ENCODE measurements around the gene C10orf90. TPM values are rescaled to one million over a fixed set of nuclear protein-coding genes. Genes with fewer than 3 reads are reported as not detected.

The C10orf90 gene
- total RNA-seq, 1 experiment from 2014 or later = not detected

DNA sequence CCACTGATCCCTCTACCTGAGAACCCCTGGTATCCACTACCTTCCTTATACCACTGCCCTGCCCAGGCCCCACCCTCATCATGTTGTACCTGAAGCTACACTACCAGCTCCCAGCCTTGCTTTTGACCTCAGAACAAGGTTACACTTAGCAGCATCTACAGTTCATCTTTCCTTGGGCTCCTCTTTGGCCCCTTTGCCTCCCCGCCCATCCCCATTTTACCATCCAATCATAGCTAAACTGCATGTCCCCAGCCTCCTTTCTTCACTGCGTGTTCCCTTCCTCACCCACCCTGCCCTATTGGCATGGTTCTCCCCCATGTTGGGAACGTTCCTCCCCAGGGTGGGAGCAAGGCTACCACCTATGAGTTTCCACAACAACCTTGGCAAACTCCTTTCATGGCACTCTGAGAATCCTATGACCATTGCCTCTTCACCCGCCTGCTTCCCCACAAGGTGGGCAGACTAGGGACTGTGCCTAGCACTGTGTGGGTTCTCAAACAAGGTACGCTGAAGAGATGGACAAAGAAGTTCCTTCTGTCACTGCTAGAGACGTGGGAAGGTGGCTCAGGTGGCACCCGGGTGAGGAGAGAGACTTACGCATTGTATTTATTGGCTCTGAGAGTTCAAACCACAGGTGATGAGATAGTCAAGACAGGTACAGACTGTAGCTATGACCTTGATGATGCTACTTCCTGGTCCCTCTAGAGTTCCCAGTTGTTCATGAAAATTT, 215.3 kb downstream of the C10orf90 start:
- Histone ChIP-seq H3K23me2 (ENCODE audit: insufficient read length, low read depth, low read length, poor library complexity, severe bottlenecking) (no peaks in the 10 kb centered on the region), H2AK5ac (ENCODE audit: insufficient read length, low read length) (no peak overlapping the region), H3K18ac (ENCODE audit: insufficient read length, low read depth, low read length) (no peak overlapping the region), H4K5ac (ENCODE audit: insufficient read length, low read depth, low read length) (no peak overlapping the region), H4K91ac (ENCODE audit: insufficient read length, low read depth, low read length) (no peak overlapping the region), H3K23ac (ENCODE audit: insufficient read length, low read depth, low read length) (no peak overlapping the region), H3K4ac (ENCODE audit: low read depth, low read length) (no peak overlapping the region), H3T11ph (ENCODE audit: low read length) (no peak overlapping the region), H3K27ac (ENCODE audit: insufficient read length, low read depth, low read length) (no peak overlapping the region), H3K14ac (ENCODE audit: insufficient read depth, low read length) (no peak overlapping the region), H2AFZ (ENCODE audit: low read length) (no peak overlapping the region), H2BK5ac (ENCODE audit: insufficient read length, low read length) (no peak overlapping the region), H2BK12ac (ENCODE audit: insufficient read length, low read depth, low read length) (no peak overlapping the region), H3K79me1 (ENCODE audit: insufficient read depth, low read depth, low read length, poor library complexity, severe bottlenecking) (no peaks in the 10 kb centered on the region), H3K27me3 (ENCODE audit: insufficient read depth, low read length) (no peaks in the 10 kb centered on the region), H3K4me2 (ENCODE audit: insufficient read depth, insufficient read length, low read length) (no peak overlapping the region), H3K4me1 (ENCODE audit: insufficient read depth, low read length) (no peaks in the 10 kb centered on the region), H3K56ac (ENCODE audit: insufficient read length, low read depth, low read length) (no peak overlapping the region), H3K79me2 (ENCODE audit: insufficient read depth, low read length) (no peaks in the 10 kb centered on the region), H2BK15ac (ENCODE audit: low read depth, low read length) (no peak overlapping the region), H4K8ac (replicated peaks; ENCODE audit: insufficient read length, low read depth, low read length) (no peak overlapping the region), H3K9me3 (ENCODE audit: control insufficient read depth, low read depth, low read length) (no peaks in the 10 kb centered on the region), H2BK120ac (ENCODE audit: low read depth, low read length, poor library complexity, severe bottlenecking) (no peak overlapping the region), H4K20me1 (ENCODE audit: control insufficient read depth, insufficient read depth, insufficient read length) (no peaks in the 10 kb centered on the region), H2BK20ac (ENCODE audit: low read depth, low read length, poor library complexity, severe bottlenecking) (no peak overlapping the region), H3K9ac (ENCODE audit: extremely low read depth, insufficient read length, low read length) (no peak overlapping the region)
- Mint-ChIP-seq H3K36me3 (ENCODE audit: insufficient read depth in 1 of 3, low read depth in 3 of 3) (no peaks in the 10 kb centered on the region), H3K4me3 (no peak overlapping the region; a peak in 1 of 5 replicates), H3K27ac (no peak overlapping the region), H3K27me3 (ENCODE audit: low read depth) (peaks cover 29% of the 10 kb centered on the region), H3K4me1 (no peaks in the 10 kb centered on the region), H3K9me3 (no peaks in the 10 kb centered on the region)
- no CpG with 5 or more reads among the region's 8 CpGs for WGBS (ENCODE audit: extremely low coverage, insufficient read length, low lambda C conversion rate)
- TF ChIP-seq, protein P1, sequence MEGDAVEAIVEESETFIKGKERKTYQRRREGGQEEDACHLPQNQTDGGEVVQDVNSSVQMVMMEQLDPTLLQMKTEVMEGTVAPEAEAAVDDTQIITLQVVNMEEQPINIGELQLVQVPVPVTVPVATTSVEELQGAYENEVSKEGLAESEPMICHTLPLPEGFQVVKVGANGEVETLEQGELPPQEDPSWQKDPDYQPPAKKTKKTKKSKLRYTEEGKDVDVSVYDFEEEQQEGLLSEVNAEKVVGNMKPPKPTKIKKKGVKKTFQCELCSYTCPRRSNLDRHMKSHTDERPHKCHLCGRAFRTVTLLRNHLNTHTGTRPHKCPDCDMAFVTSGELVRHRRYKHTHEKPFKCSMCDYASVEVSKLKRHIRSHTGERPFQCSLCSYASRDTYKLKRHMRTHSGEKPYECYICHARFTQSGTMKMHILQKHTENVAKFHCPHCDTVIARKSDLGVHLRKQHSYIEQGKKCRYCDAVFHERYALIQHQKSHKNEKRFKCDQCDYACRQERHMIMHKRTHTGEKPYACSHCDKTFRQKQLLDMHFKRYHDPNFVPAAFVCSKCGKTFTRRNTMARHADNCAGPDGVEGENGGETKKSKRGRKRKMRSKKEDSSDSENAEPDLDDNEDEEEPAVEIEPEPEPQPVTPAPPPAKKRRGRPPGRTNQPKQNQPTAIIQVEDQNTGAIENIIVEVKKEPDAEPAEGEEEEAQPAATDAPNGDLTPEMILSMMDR (conservative IDR thresholded peaks at IDR 0.05) = no peak
- no peak for DNase-seq

Data from H9 (cell line).